Natural killer cell (primary cell): ENCODE results near the gene SLC25A24. TPM values are rescaled to one million over a fixed set of nuclear protein-coding genes. Genes with fewer than 3 reads are reported as not detected.

ENCODE experiments used
- ATAC-seq, 3 donors: fragments of 150-1000 bp in 2 of 3; fragments of 200-7000 bp in 1 of 3; cut with Tn5 transposase; 1 replicate in 1 of 3; 2 replicates in 2 of 3; pipeline ENCODE4 v1.10.0; 2021; ENCODE audit warnings: mild to moderate bottlenecking in 2 of 3, moderate library complexity in 2 of 3
- DNase-seq, 2 donors: peaks; one replicate each; pipeline versions ENCODE4 v3.0.0 to v3.0.0-alpha.2; 2013 to 2021; ENCODE audit warnings: mixed read lengths in 1 of 2
- H3K27ac ChIP-seq: one replicate; pipeline ENCODE4 v1.5.1; 2013; ENCODE audit warnings: mild to moderate bottlenecking, low read length
- H3K27me3 ChIP-seq: one replicate; pipeline ENCODE4 v1.6.1; 2013; ENCODE audit warnings: low read length; ENCODE audit not compliant: control insufficient read depth, insufficient read depth
- H3K36me3 ChIP-seq: one replicate; pipeline ENCODE4 v1.6.1; 2013; ENCODE audit warnings: low read length; ENCODE audit not compliant: control insufficient read depth, insufficient read depth
- H3K4me1 ChIP-seq: one replicate; pipeline ENCODE4 v1.6.1; 2013; ENCODE audit warnings: low read length; ENCODE audit not compliant: control insufficient read depth, insufficient read depth
- H3K4me3 ChIP-seq: one replicate; pipeline ENCODE4 v1.5.1; 2013; ENCODE audit warnings: low read length
- H3K9me3 ChIP-seq: one replicate; pipeline ENCODE4 v1.6.1; 2013; ENCODE audit warnings: low read length; ENCODE audit not compliant: control insufficient read depth, insufficient read depth
- H3K27ac Mint-ChIP-seq, 2 donors: one replicate each; pipeline ENCODE4 v1.8.0; 2022; ENCODE audit warnings: mild to moderate bottlenecking in 2 of 2, mixed read lengths in 2 of 2, moderate library complexity in 1 of 2
- H3K27me3 Mint-ChIP-seq, 2 donors: one replicate each; pipeline ENCODE4 v1.8.0; 2022; ENCODE audit warnings: low read depth in 2 of 2, mixed read lengths in 2 of 2
- H3K36me3 Mint-ChIP-seq: one replicate; pipeline ENCODE4 v1.8.0; 2022; ENCODE audit warnings: mixed read lengths
- H3K4me1 Mint-ChIP-seq, 2 donors: one replicate each; pipeline ENCODE4 v1.8.0; 2022; ENCODE audit warnings: mixed read lengths in 2 of 2
- H3K4me3 Mint-ChIP-seq: one replicate; pipeline ENCODE4 v1.8.0; 2022; ENCODE audit warnings: mild to moderate bottlenecking, moderate library complexity, mixed read lengths
- H3K9me3 Mint-ChIP-seq, 2 donors: one replicate each; pipeline ENCODE4 v1.8.0; 2022; ENCODE audit warnings: mixed read lengths in 2 of 2
- CTCF ChIP-seq: fragments of 200-600 bp; IDR thresholded peaks from one replicate; pipeline ENCODE4 v1.8.0; 2022; ENCODE audit warnings: antibody characterized with exemption
- WGBS: methylation state at CpG from one replicate; pipeline ENCODE4 v1.1.7; 2013; ENCODE audit warnings: missing lambda C conversion rate; ENCODE audit not compliant: insufficient coverage; 5-methylcytosine and 5-hydroxymethylcytosine counted together
- intact Hi-C: fragments of 100-400 bp; cut with micrococcal nuclease; formaldehyde crosslinking; loops from one replicate; pipeline ENCODE4 v1.14.2; 2022
- total RNA-seq, 4 donors: library from RNA; stranded (reverse); fragments of 120-200 nt in 1 of 4; gene quantifications; one replicate each; pipeline versions ENCODE4 v1.2.3 to v1.2.4, GENCODE V29; 2013 to 2022

The SLC25A24 gene
- total RNA-seq, 3 donors from 2014 or later (not counting 1 experiment from before 2014, with no cell fraction given): 7.6 to 11.5 (median 11.3) TPM

GRCh38 chr1:108089477-108089876, 110.7 kb downstream of the SLC25A24 start:
- Histone ChIP-seq H3K27ac (no peak overlapping the region), H3K4me3 (no peak overlapping the region), H3K4me1 (no peaks in the 10 kb centered on the region), H3K9me3 (no peaks in the 10 kb centered on the region), H3K36me3 (no peaks in the 10 kb centered on the region), H3K27me3 (no peaks in the 10 kb centered on the region)
- intact Hi-C loops: no loop called here
- no peaks in the 10 kb centered on the region for H3K9me3 Mint-ChIP-seq
- H3K4me1 Mint-ChIP-seq: peaks cover 13 to 14% of the 10 kb centered on the region in 2 donors
- H3K4me3 Mint-ChIP-seq: no peak overlapping the region
- TF ChIP-seq CTCF: no peak
- no peaks in the 10 kb centered on the region for H3K27me3 Mint-ChIP-seq
- no peak for ATAC-seq
- 100% methylated on average over 1 of the region's 1 CpG for WGBS
- DNase-seq: no peak
- H3K27ac Mint-ChIP-seq: no peak overlapping the region
- H3K36me3 Mint-ChIP-seq: no peaks in the 10 kb centered on the region

- Histone ChIP-seq H3K9me3 (no peaks in the 10 kb centered on the region), H3K27me3 (no peaks in the 10 kb centered on the region), H3K27ac (no peak overlapping the region), H3K4me1 (peaks cover 23% of the 10 kb centered on the region), H3K4me3 (no peak overlapping the region), H3K36me3 (no peaks in the 10 kb centered on the region)
- no peak overlapping the region for H3K4me3 Mint-ChIP-seq
- no peak for DNase-seq
- no peaks in the 10 kb centered on the region for H3K36me3 Mint-ChIP-seq
- TF ChIP-seq CTCF: no peak
- no peak for ATAC-seq
- no peaks in the 10 kb centered on the region for H3K9me3 Mint-ChIP-seq
- H3K27me3 Mint-ChIP-seq: no peaks in the 10 kb centered on the region
- WGBS: no CpG with 5 or more reads among the region's 1 CpG
- H3K4me1 Mint-ChIP-seq: peaks cover 42 to 44% of the 10 kb centered on the region in 2 donors
- no peak overlapping the region for H3K27ac Mint-ChIP-seq
- intact Hi-C loops: no loop called here
Observed at GRCh38 chr1:108085628-108086027, 114.5 kb downstream of the SLC25A24 start.

- H3K4me3 Mint-ChIP-seq: no peak overlapping the region
- intact Hi-C loops: loop anchor here (5.0 kb wide), 1 partner anchor 38 kb away; no protein-coding TSS in a partner anchor
- Histone ChIP-seq H3K36me3 (no peaks in the 10 kb centered on the region), H3K4me3 (no peak overlapping the region), H3K9me3 (no peaks in the 10 kb centered on the region), H3K4me1 (peaks cover 29% of the 10 kb centered on the region), H3K27ac (no peak overlapping the region), H3K27me3 (no peaks in the 10 kb centered on the region)
- TF ChIP-seq CTCF: no peak
- H3K27me3 Mint-ChIP-seq: no peaks in the 10 kb centered on the region
- H3K4me1 Mint-ChIP-seq: peaks cover 48 to 51% of the 10 kb centered on the region in 2 donors
- 97% methylated on average over 6 of the region's 6 CpGs for WGBS
- peaks cover 0 to 2% of the 10 kb centered on the region in 2 donors for H3K9me3 Mint-ChIP-seq
- DNase-seq (no peak), ATAC-seq (no peak)
- H3K27ac Mint-ChIP-seq: no peak overlapping the region
- H3K36me3 Mint-ChIP-seq: no peaks in the 10 kb centered on the region
Observed at GRCh38 chr1:108084866-108085477, 115.2 kb downstream of the SLC25A24 start.

Other genes starting within 250 kb of the SLC25A24 start
- 100 to 1,000 TPM in 1 of 3 donors, 10 to 100 TPM in 2; 95.8 to 101 (median 96.6) TPM for gene VAV3, start 235.2 kb downstream of the SLC25A24 start, total RNA-seq
- gene NBPF4, start 43.7 kb upstream of the SLC25A24 start, total RNA-seq: not detected
- not detected for gene NBPF6, start 250.0 kb upstream of the SLC25A24 start, total RNA-seq